Measurements from ENCODE around the gene PLP1. TPM values are rescaled to one million over a fixed set of nuclear protein-coding genes. Genes with fewer than 3 reads are reported as not detected.
A peak's percentile ranks its signal among the peaks of the same experiment; 100 is the strongest.

Gene PLP1
- total and polyA plus RNA-seq, 2 experiments from 2014 or later, result 36.9 to 66.9 TPM

- peak; percentile 74 for DNase-seq (ENCODE audit: low spot score)
- H3K4me2 ChIP-seq, result peak overlapping the region; percentile 86
- peaks cover 3% of the 10 kb centered on the region; the same call in 1 of the 3 replicates for H3K36me3 Mint-ChIP-seq (ENCODE audit: low read depth)
- H3K27me3 ChIP-seq (ENCODE audit: insufficient read depth), result peaks cover 18% of the 10 kb centered on the region; the same call in 1 of the 2 replicates
- peak; percentile 95 for ATAC-seq
- H3K9me2 ChIP-seq (ENCODE audit: insufficient read depth), result no peaks in the 10 kb centered on the region
- H3K4me3 ChIP-seq, result peak overlapping the region; percentile 72
- peak overlapping the region; percentile 85; the same call in 1 of the 2 replicates for H2AFZ ChIP-seq
- peaks cover 3% of the 10 kb centered on the region for H3K4me1 Mint-ChIP-seq
- no peak for TF ChIP-seq ZNF462 (CRISPR knock-in tag; IDR thresholded peaks at IDR 0.05)
- no peak for TF ChIP-seq POLR2AphosphoS5 (IDR thresholded peaks at IDR 0.05; ENCODE audit: low read depth)
- no peak for TF ChIP-seq STAT1 (IDR thresholded peaks at IDR 0.05; ENCODE audit: unreplicated experiment)
- TF ChIP-seq, protein P1, sequence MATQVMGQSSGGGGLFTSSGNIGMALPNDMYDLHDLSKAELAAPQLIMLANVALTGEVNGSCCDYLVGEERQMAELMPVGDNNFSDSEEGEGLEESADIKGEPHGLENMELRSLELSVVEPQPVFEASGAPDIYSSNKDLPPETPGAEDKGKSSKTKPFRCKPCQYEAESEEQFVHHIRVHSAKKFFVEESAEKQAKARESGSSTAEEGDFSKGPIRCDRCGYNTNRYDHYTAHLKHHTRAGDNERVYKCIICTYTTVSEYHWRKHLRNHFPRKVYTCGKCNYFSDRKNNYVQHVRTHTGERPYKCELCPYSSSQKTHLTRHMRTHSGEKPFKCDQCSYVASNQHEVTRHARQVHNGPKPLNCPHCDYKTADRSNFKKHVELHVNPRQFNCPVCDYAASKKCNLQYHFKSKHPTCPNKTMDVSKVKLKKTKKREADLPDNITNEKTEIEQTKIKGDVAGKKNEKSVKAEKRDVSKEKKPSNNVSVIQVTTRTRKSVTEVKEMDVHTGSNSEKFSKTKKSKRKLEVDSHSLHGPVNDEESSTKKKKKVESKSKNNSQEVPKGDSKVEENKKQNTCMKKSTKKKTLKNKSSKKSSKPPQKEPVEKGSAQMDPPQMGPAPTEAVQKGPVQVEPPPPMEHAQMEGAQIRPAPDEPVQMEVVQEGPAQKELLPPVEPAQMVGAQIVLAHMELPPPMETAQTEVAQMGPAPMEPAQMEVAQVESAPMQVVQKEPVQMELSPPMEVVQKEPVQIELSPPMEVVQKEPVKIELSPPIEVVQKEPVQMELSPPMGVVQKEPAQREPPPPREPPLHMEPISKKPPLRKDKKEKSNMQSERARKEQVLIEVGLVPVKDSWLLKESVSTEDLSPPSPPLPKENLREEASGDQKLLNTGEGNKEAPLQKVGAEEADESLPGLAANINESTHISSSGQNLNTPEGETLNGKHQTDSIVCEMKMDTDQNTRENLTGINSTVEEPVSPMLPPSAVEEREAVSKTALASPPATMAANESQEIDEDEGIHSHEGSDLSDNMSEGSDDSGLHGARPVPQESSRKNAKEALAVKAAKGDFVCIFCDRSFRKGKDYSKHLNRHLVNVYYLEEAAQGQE (IDR thresholded peaks at IDR 0.05; ENCODE audit: unreplicated experiment), result no peak
- no peak for TF ChIP-seq ETS1 (IDR thresholded peaks at IDR 0.05)
- no peak for TF ChIP-seq EZH2 (IDR thresholded peaks at IDR 0.05; ENCODE audit: low read depth, unreplicated experiment)
- no peak for TF ChIP-seq EZH2phosphoT487 (IDR thresholded peaks at IDR 0.05; ENCODE audit: unreplicated experiment)
- no peak for TF ChIP-seq NANOG (IDR thresholded peaks at IDR 0.05; ENCODE audit: borderline replicate concordance)
- no peak for TF ChIP-seq CREB1 (CRISPR knock-in tag; IDR thresholded peaks at IDR 0.05; ENCODE audit: low read depth)
- no peak for TF ChIP-seq JUNB (IDR thresholded peaks at IDR 0.05; ENCODE audit: unreplicated experiment)
- no peak for TF ChIP-seq ZNF331 (CRISPR knock-in tag; IDR thresholded peaks at IDR 0.05; ENCODE audit: low read depth)
- no peak for TF ChIP-seq ZNF114 (CRISPR knock-in tag; IDR thresholded peaks at IDR 0.05)
- TF ChIP-seq, protein P2, sequence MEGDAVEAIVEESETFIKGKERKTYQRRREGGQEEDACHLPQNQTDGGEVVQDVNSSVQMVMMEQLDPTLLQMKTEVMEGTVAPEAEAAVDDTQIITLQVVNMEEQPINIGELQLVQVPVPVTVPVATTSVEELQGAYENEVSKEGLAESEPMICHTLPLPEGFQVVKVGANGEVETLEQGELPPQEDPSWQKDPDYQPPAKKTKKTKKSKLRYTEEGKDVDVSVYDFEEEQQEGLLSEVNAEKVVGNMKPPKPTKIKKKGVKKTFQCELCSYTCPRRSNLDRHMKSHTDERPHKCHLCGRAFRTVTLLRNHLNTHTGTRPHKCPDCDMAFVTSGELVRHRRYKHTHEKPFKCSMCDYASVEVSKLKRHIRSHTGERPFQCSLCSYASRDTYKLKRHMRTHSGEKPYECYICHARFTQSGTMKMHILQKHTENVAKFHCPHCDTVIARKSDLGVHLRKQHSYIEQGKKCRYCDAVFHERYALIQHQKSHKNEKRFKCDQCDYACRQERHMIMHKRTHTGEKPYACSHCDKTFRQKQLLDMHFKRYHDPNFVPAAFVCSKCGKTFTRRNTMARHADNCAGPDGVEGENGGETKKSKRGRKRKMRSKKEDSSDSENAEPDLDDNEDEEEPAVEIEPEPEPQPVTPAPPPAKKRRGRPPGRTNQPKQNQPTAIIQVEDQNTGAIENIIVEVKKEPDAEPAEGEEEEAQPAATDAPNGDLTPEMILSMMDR (conservative IDR thresholded peaks at IDR 0.05; ENCODE audit: low read depth in 2 of 2), result no peak
- H3K27me3 Mint-ChIP-seq (ENCODE audit: insufficient read depth, low read depth, poor library complexity), result peaks cover 13% of the 10 kb centered on the region
- no peak overlapping the region for H3K27ac Mint-ChIP-seq
- peak overlapping the region; percentile 81 for H3K4me3 Mint-ChIP-seq
- no peaks in the 10 kb centered on the region for H3K9me3 Mint-ChIP-seq
- no peaks in the 10 kb centered on the region for H3F3A ChIP-seq (replicated peaks; ENCODE audit: low read depth)
- no peaks in the 10 kb centered on the region for H3K4me1 ChIP-seq (ENCODE audit: insufficient read depth)
- no peaks in the 10 kb centered on the region for H3K36me3 ChIP-seq (ENCODE audit: insufficient read depth)
- no peaks in the 10 kb centered on the region for H3K79me2 ChIP-seq (replicated peaks; ENCODE audit: insufficient read depth)
- no peaks in the 10 kb centered on the region for H4K20me1 ChIP-seq (replicated peaks; ENCODE audit: insufficient read depth)
- no peak overlapping the region for H3K27ac ChIP-seq (ENCODE audit: low read depth)
Observed at GRCh38 chrX:103831342-103831802, 54.7 kb downstream of the PLP1 start.
